ENCODE results near the gene FLACC1.

FLACC1 gene

GRCh38 chr2:201258666-201259615, 98.2 kb downstream of the FLACC1 start:
- no peak for DNase-seq (ENCODE audit: low read depth)
- TF ChIP-seq CTCF (IDR thresholded peaks at IDR 0.05; ENCODE audit: low read depth, low read length, missing control alignments) = peak; percentile 30
- in situ Hi-C loops (cut with HindIII; ENCODE audit: low sequenced_read_pairs) = loop anchor here (10.0 kb wide), 1 partner anchor 106 kb away; no protein-coding TSS in a partner anchor
- peak overlapping the region; percentile 68 for H3K4me3 ChIP-seq (ENCODE audit: low read depth, low read length)

- peak overlapping the region; percentile 68 for H3K4me3 ChIP-seq (ENCODE audit: low read depth, low read length)
- DNase-seq (ENCODE audit: low read depth) = peak; percentile 57
- TF ChIP-seq CTCF (IDR thresholded peaks at IDR 0.05; ENCODE audit: low read depth, low read length, missing control alignments) = no peak
- in situ Hi-C loops (cut with HindIII; ENCODE audit: low sequenced_read_pairs) = loop anchor here (10.0 kb wide), 1 partner anchor 107 kb away; no protein-coding TSS in a partner anchor
Measured at GRCh38 chr2:201257956-201258665, 99.0 kb downstream of the FLACC1 start.

DNA sequence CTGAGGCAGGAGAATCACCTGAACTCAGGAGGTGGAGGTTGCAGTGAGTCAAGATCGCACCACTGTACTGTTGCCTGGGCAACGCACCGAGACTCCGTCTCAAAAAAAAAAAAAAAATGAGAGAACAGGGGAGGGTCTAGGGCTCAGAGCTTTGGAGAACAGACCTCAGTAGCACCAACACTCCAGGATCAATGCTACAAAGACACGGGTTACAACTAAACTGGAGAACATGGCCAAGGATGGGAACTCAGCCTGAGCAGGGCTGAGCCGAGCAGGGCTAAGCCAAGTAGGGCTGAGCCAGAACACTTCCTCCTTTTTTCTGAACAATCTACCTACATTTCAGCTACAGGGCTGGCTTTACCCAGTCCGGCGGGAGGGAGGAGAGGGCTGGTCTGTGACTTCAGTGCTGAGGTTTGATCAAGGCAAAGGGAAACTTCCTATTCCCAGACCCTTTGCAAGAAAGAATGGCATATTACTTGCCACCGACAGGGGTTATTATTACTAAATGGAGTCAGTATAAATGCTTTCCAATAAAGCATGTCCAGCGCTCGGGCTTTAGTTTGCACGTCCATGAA, 99.7 kb downstream of the FLACC1 start:
- TF ChIP-seq CTCF (IDR thresholded peaks at IDR 0.05; ENCODE audit: low read depth, low read length, missing control alignments) = no peak
- no peak for DNase-seq (ENCODE audit: low read depth)
- in situ Hi-C loops (cut with HindIII; ENCODE audit: low sequenced_read_pairs) = loop anchor here (10.0 kb wide), 1 partner anchor 107 kb away; no protein-coding TSS in a partner anchor
- H3K4me3 ChIP-seq (ENCODE audit: low read depth, low read length) = peak overlapping the region; percentile 68

DNA sequence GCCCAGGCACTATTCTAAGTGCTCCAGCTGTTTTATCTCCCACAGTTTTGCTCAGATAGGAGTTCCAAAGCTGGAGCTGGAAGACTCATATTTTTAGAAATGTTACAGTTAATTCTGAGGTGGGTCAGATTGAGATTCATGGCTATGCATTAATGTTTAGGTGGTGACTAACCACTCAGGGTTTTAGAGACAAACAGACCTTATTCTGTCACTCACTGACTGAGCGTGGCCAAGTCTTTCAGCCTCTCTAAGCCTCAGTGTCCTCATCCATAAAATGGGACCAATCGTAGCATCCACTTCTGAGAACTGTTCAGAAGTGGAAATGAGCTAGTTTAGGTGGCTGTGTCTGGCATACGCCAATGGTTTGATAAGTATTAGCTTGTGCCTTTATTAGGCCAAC, 101.1 kb downstream of the FLACC1 start:
- no peak overlapping the region for H3K4me3 ChIP-seq (ENCODE audit: low read depth, low read length)
- no peak for DNase-seq (ENCODE audit: low read depth)
- in situ Hi-C loops (cut with HindIII; ENCODE audit: low sequenced_read_pairs) = loop anchor here (10.0 kb wide), 1 partner anchor 109 kb away; no protein-coding TSS in a partner anchor
- TF ChIP-seq CTCF (IDR thresholded peaks at IDR 0.05; ENCODE audit: low read depth, low read length, missing control alignments) = no peak

DNA sequence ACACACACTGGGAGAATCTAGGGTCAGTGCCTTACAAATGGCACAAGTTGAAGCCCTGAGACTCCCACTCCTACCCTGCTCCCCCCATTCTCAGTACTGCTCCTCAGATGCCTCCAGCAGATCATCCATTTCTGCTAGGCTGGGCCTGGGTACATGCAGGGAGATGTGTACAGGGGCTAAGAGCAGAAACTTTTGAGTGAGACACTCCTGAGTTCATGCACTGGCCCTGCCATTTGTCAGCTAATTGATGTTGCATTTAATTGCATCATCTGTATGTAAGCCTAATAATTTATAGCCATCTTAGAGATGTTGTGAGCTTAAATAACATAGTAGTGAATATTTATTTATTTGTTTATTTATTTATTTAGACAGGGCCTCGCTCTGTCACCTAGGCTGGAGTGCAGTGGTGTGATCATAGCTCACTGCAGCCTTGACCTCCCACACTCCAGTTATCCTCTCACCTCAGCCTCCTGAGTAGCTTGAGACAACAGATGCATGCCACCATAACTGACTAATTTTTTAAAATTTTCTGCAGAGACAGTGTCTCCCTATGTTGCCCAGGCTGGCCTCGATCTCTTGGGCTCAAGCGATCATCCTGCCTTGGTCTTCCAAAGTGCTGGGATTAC, 101.6 kb downstream of the FLACC1 start:
- in situ Hi-C loops (cut with HindIII; ENCODE audit: low sequenced_read_pairs) = loop anchor here (10.0 kb wide), 1 partner anchor 109 kb away; no protein-coding TSS in a partner anchor
- no peak overlapping the region for H3K4me3 ChIP-seq (ENCODE audit: low read depth, low read length)
- no peak for DNase-seq (ENCODE audit: low read depth)
- no peak for TF ChIP-seq CTCF (IDR thresholded peaks at IDR 0.05; ENCODE audit: low read depth, low read length, missing control alignments)
